PC-9 (cell line): ENCODE measurements around the gene USF3. TPM values are rescaled to one million over a fixed set of nuclear protein-coding genes. Genes with fewer than 3 reads are reported as not detected.

Experiments
- BruUV-seq: library from RNA; stranded (reverse); fragments of 400-500 nt; replicated peaks from 2 replicates; lab custom pipeline; 2021; lab: Mats Ljungman, UMichigan
- CTCF ChIA-PET: fragments of 300-600 bp; sonication (Branson Sonifier 250); formaldehyde crosslinking; loops from one replicate; lab custom pipeline; 2022; ENCODE audit warnings: antibody characterized with exemption; lab: Charles Lee
- POLR2A ChIA-PET: fragments of 300-600 bp; sonication (Branson Sonifier 250); formaldehyde crosslinking; loops from one replicate; lab custom pipeline; 2022; ENCODE audit warnings: antibody characterized with exemption; ENCODE audit not compliant: unreplicated experiment; lab: Charles Lee
- DNase-seq, 2 experiments: peaks; one replicate each; pipeline versions ENCODE4 v3.0.0 to v3.0.0-alpha.2; 2015 to 2022; ENCODE audit warnings: mixed read lengths in 1 of 2
- H2AFZ ChIP-seq: fragments of 200-600 bp; sonication (generic); 2 replicates; pipeline ENCODE4 v1.8.1; 2017; ENCODE audit warnings: antibody characterized with exemption
- H3F3A ChIP-seq: fragments of 200-600 bp; sonication (generic); 2 replicates; pipeline ENCODE4 v1.8.1; 2017; ENCODE audit warnings: antibody characterized with exemption, mild to moderate bottlenecking, low read depth; ENCODE audit not compliant: insufficient read depth
- H3K27ac ChIP-seq: fragments of 200-600 bp; sonication (generic); 2 replicates; pipeline ENCODE4 v1.6.1; 2016; ENCODE audit warnings: mixed run types
- H3K27me3 ChIP-seq: fragments of 200-600 bp; sonication (generic); 2 replicates; pipeline ENCODE4 v1.6.1; 2016; ENCODE audit warnings: low read depth, mixed run types; ENCODE audit not compliant: insufficient read depth
- H3K36me3 ChIP-seq: fragments of 200-600 bp; sonication (generic); 2 replicates; pipeline ENCODE4 v1.6.1; 2016; ENCODE audit warnings: low read depth, mixed run types
- H3K4me1 ChIP-seq: fragments of 200-600 bp; sonication (generic); replicated peaks from 2 replicates; pipeline ENCODE4 v1.6.1; 2016; ENCODE audit warnings: mixed run types; ENCODE audit not compliant: insufficient read depth
- H3K4me2 ChIP-seq: fragments of 200-600 bp; sonication (generic); 2 replicates; pipeline ENCODE4 v1.6.1; 2017; ENCODE audit warnings: mixed run types
- H3K4me3 ChIP-seq: fragments of 200-600 bp; sonication (generic); 2 replicates; pipeline ENCODE4 v1.6.1; 2016; ENCODE audit warnings: mixed run types
- H3K79me2 ChIP-seq: fragments of 200-600 bp; sonication (generic); 2 replicates; pipeline ENCODE4 v1.6.1; 2017; ENCODE audit warnings: low read depth, mixed run types
- H3K9me2 ChIP-seq: fragments of 200-600 bp; sonication (generic); 2 replicates; pipeline ENCODE4 v1.8.1; 2017; ENCODE audit warnings: mild to moderate bottlenecking; ENCODE audit not compliant: insufficient read depth
- H3K9me3 ChIP-seq: fragments of 200-600 bp; sonication (generic); 2 replicates; pipeline ENCODE4 v1.8.1; 2016; ENCODE audit warnings: low read depth; ENCODE audit not compliant: insufficient read depth
- H4K20me1 ChIP-seq: fragments of 200-600 bp; sonication (generic); 2 replicates; pipeline ENCODE4 v1.8.1; 2017; ENCODE audit not compliant: insufficient read depth
- CTCF ChIP-seq: fragments of 200-600 bp; sonication (generic); conservative IDR thresholded peaks from 2 replicates; pipeline ENCODE4 v1.6.1; 2017; ENCODE audit warnings: mixed run types, antibody characterized with exemption, mild to moderate bottlenecking, moderate library complexity
- EZH2 ChIP-seq: fragments of 200-600 bp; sonication (generic); IDR thresholded peaks from 2 replicates; pipeline ENCODE4 v1.8.0; 2017; ENCODE audit warnings: antibody characterized with exemption, low read depth
- intact Hi-C: fragments of 100-400 bp; cut with micrococcal nuclease; formaldehyde crosslinking; loops from one replicate; pipeline ENCODE4 v1.10.0; 2022; ENCODE audit not compliant: unreplicated experiment
- total RNA-seq: library from RNA; stranded (reverse); gene quantifications from 2 replicates; pipeline ENCODE4 v1.2.3, GENCODE V29; 2021

Gene USF3
- total RNA-seq, 1 experiment from 2014 or later = 12.8 TPM

- Histone ChIP-seq H3F3A (peaks cover 11% of the 10 kb centered on the region), H3K36me3 (peaks cover 6% of the 10 kb centered on the region; the same call in 1 of the 2 replicates), H3K4me1 (no peaks in the 10 kb centered on the region), H3K9me2 (no peaks in the 10 kb centered on the region), H3K79me2 (peaks cover 99% of the 10 kb centered on the region), H3K27ac (no peak overlapping the region), H3K9me3 (no peaks in the 10 kb centered on the region), H3K27me3 (no peaks in the 10 kb centered on the region), H3K4me2 (no peak overlapping the region), H4K20me1 (peaks cover 91% of the 10 kb centered on the region), H3K4me3 (no peak overlapping the region), H2AFZ (no peak overlapping the region)
- no peak for TF ChIP-seq CTCF
- no peak for TF ChIP-seq EZH2
- no TSS peak for BruUV-seq
- DNase-seq = no peak
- CTCF ChIA-PET = no interaction called here
- POLR2A ChIA-PET = interaction anchor here (0.6 kb wide), 1 partner anchor 32 kb away, joined by 11 read pairs; no protein-coding TSS in a partner anchor
- intact Hi-C loops = no loop called here
These were observed 34.1 kb upstream of the USF3 start for GRCh38 chr3:113730550-113730949.

- H3K4me1 ChIP-seq = no peaks in the 10 kb centered on the region
- peaks cover 13% of the 10 kb centered on the region for H3K36me3 ChIP-seq
- TF ChIP-seq EZH2 (no peak), CTCF (no peak)
- no peak overlapping the region for H3K27ac ChIP-seq
- H2AFZ ChIP-seq = no peak overlapping the region
- ChIA-PET POLR2A (no interaction called here), CTCF (no interaction called here)
- no peaks in the 10 kb centered on the region for H3K9me3 ChIP-seq
- H3F3A ChIP-seq = peaks cover 15% of the 10 kb centered on the region
- H3K27me3 ChIP-seq = no peaks in the 10 kb centered on the region
- H3K9me2 ChIP-seq = no peaks in the 10 kb centered on the region
- no peak overlapping the region for H3K4me3 ChIP-seq
- no peak for DNase-seq
- no peak overlapping the region for H3K4me2 ChIP-seq
- H4K20me1 ChIP-seq = peaks cover 92% of the 10 kb centered on the region
- BruUV-seq = no TSS peak
- intact Hi-C loops = no loop called here
- peaks cover 98% of the 10 kb centered on the region for H3K79me2 ChIP-seq
These were observed 32.2 kb upstream of the USF3 start for GRCh38 chr3:113728661-113729060.

GRCh38 chr3:113721636-113722035 is 25.2 kb upstream of the USF3 start:
- peaks cover 47% of the 10 kb centered on the region for H3K79me2 ChIP-seq
- intact Hi-C loops = no loop called here
- H3K4me1 ChIP-seq = no peaks in the 10 kb centered on the region
- DNase-seq = no peak
- peaks cover 27% of the 10 kb centered on the region; the same call in 1 of the 2 replicates for H3F3A ChIP-seq
- no peaks in the 10 kb centered on the region for H3K9me3 ChIP-seq
- H3K4me3 ChIP-seq = no peak overlapping the region
- TF ChIP-seq CTCF = no peak
- no peak for TF ChIP-seq EZH2
- CTCF ChIA-PET = interaction anchor here (0.6 kb wide), 2 partner anchors 100 to 580 kb away, joined by 4 to 5 read pairs; no protein-coding TSS in a partner anchor
- no peaks in the 10 kb centered on the region for H3K9me2 ChIP-seq
- H4K20me1 ChIP-seq = peaks cover 54% of the 10 kb centered on the region
- H2AFZ ChIP-seq = no peak overlapping the region
- BruUV-seq = no TSS peak
- 0 out of 2 replicates have a peak overlapping the region, but pooled peaks have one; percentile 10 for H3K27ac ChIP-seq
- H3K36me3 ChIP-seq = peaks cover 55% of the 10 kb centered on the region
- POLR2A ChIA-PET = no interaction called here
- no peaks in the 10 kb centered on the region for H3K27me3 ChIP-seq
- H3K4me2 ChIP-seq = no peak overlapping the region
